ENCODE measurements around the gene SLC44A5.

- no peak for TF ChIP-seq CTCF (conservative IDR thresholded peaks at IDR 0.05; ENCODE audit: low read depth, low read length)
- no peak for TF ChIP-seq EZH2 (IDR thresholded peaks at IDR 0.05; ENCODE audit: borderline replicate concordance, low read depth, low read length, poor library complexity, severe bottlenecking)
Observed at GRCh38 chr1:75373542-75374159, 237.3 kb downstream of the SLC44A5 start.
